ENCODE measurements around the gene SCML2. TPM values are rescaled to one million over a fixed set of nuclear protein-coding genes. Genes with fewer than 3 reads are reported as not detected.
"Not testable (repeated sequence)": the region's sequence is repeated elsewhere in the genome, so short reads cannot be mapped to it uniquely, and the experiment has no call there.

SCML2 gene
- total RNA-seq, 4 donors from 2014 or later = 1.4 to 2.4 (median 1.8) TPM

DNA sequence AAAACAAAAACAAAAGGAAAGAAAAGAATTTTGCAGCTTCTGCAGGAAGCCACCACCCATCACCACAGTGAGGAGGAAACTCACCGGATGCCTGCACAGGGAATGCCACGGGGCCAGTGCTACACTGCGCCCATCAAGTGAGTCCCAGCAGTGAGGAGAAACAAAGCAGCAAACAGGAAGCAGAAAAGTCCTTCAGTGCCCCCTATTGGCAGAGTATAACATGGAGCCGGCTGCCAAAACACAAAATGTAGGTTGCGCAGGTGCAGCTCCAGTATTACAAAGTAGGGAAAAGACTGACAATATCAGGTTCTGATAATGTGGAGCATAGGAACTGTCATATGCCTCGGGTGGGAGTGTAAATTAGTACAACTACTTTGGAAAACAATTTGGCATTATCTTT, 23.3 kb upstream of the SCML2 start:
- intact Hi-C loops (cut with DNase I) = no loop called here
- H3K27ac ChIP-seq = no peak overlapping the region
- 16 to 37% methylated on average over 3 to 6 of the region's 6 CpGs for WGBS, 2 donors
- H3K9me3 ChIP-seq = no peaks in the 10 kb centered on the region
- no peaks in the 10 kb centered on the region for H3K36me3 ChIP-seq
- peak in 3 of 6 experiments; percentile 19 to 45 (median 31) for TF ChIP-seq CTCF (IDR thresholded peaks at IDR 0.05)
- no peak for TF ChIP-seq POLR2A (IDR thresholded peaks at IDR 0.05)
- no peaks in the 10 kb centered on the region for H3K4me1 ChIP-seq
- H3K27me3 ChIP-seq = no peaks in the 10 kb centered on the region
- H3K4me3 ChIP-seq = no peak overlapping the region
- no peak for DNase-seq

DNA sequence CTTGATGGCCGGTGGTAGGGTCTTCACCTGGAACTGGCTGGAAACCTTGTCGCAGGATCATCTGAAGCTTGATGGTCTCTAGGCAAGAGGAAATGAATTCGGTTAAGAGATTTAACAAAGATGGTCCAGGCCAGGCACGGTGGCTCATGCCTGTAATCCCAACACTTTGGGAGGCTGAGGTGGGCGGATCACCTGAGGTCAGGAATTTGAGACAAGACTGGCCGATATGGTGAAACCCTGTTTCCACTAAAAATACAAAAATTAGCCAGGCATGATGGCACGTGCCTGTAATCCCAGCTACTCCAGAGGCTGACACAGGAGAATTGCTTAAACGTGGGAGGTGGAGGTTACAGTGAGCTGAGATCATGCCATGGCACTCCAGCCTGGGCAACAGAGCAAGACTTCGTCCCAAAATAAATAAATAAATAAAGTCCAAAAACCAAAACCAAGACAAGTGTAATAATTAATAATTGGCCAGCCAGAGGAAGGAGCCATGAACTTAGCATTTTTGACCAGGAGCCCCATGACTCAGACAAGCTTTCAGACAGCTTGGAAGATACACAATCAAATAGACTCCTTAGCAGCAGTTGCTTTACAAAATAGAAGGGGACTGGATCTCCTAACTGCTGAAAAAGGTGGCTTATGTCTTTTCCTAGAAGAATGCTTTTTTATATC, 20.8 kb upstream of the SCML2 start:
- H3K9me3 ChIP-seq; H3K27me3 ChIP-seq; H3K36me3 ChIP-seq; intact Hi-C loops (cut with DNase I); DNase-seq; H3K4me1 ChIP-seq; H3K27ac ChIP-seq; H3K4me3 ChIP-seq: not testable (repeated sequence)
- 71 to 76% methylated on average over 7 to 8 of the region's 9 CpGs for WGBS, 2 donors

DNA sequence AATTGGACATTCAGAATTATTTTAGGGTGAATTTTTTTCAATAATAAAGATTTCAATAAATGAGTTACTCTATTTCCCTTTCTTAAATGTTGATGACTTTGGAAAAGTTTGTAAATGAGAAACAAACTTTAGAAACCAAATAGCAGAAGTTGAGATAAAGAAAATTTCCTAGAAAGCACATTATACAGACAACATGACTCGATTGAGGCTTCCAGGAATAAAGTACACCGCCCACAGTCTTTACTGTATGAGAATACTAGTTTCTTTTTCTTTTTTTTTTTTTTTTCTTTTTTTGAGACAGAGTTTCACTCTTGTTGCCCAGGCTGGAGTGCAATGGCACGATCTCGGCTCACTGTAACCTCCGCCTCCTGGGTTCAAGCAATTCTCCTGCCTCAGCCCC, 14.6 kb upstream of the SCML2 start:
- H3K27me3 ChIP-seq; DNase-seq; H3K9me3 ChIP-seq; H3K4me1 ChIP-seq; H3K36me3 ChIP-seq; intact Hi-C loops (cut with DNase I); H3K27ac ChIP-seq; H3K4me3 ChIP-seq: not testable (repeated sequence)
- 38 to 70% methylated on average over 2 to 5 of the region's 5 CpGs for WGBS, 2 donors

DNA sequence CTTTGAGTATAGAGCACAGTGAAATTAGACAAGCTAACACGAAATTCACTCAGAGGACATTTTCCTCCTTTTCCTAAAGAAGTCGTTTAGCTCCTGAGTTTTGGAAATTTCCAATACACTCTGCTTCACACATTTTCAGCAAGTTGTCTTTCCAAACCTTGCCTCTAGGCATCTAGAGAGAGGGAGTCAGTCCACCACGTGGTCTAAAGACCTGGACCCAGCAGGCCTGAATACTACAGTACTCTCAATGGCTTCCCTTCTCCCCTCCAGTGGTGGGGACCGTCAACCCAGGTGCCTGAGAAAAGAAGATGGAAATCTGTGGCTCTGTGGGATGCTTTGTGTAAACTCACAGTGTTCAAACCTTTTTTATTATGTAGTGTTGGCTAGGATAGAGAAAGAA, 13.9 kb upstream of the SCML2 start:
- intact Hi-C loops (cut with DNase I) = no loop called here
- Histone ChIP-seq H3K27ac (no peak overlapping the region), H3K9me3 (no peaks in the 10 kb centered on the region), H3K4me3 (no peak overlapping the region), H3K27me3 (no peaks in the 10 kb centered on the region), H3K36me3 (no peaks in the 10 kb centered on the region), H3K4me1 (no peaks in the 10 kb centered on the region)
- TF ChIP-seq POLR2A (IDR thresholded peaks at IDR 0.05) = no peak
- TF ChIP-seq CTCF (IDR thresholded peaks at IDR 0.05) = no peak
- no peak for DNase-seq
- WGBS, 2 donors = 52 to 57% methylated on average over 4 of the region's 4 CpGs

- DNase-seq = no peak
- Histone ChIP-seq H3K36me3 (no peaks in the 10 kb centered on the region), H3K4me1 (no peaks in the 10 kb centered on the region), H3K4me3 (no peak overlapping the region), H3K9me3 (no peaks in the 10 kb centered on the region), H3K27me3 (peaks cover 0 to 4% (median 0%) of the 10 kb centered on the region in 4 donors), H3K27ac (no peak overlapping the region)
- WGBS, 2 donors = 25 to 55% methylated on average over 2 to 4 of the region's 4 CpGs
- TF ChIP-seq POLR2A (IDR thresholded peaks at IDR 0.05) (no peak), CTCF (IDR thresholded peaks at IDR 0.05) (no peak)
- intact Hi-C loops (cut with DNase I) = no loop called here
Measured at GRCh38 chrX:18360867-18361266, 6.4 kb upstream of the SCML2 start.

DNA sequence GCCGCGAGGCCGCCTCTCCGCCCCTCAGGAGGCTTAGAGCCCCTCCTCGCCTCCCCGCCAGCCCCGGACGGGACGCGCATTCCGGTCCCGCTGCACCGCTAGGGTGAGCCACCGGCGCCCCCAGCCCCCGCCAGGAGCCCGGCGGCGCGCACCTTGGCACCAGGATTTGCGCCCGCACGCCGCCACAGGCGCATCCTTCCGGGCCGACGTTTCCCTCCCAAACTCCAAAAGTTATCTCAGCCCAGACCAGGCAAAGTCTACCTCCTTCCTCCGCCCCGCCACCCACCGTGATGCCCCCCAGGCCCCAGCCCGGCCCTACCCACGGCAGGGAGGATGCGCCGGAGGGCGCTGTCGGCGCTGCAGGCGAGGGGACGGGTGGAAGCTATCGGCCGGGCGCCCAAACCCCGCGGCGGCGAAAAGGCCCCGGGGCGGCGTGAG, 538 bp downstream of the SCML2 start:
- H3K4me1 ChIP-seq = peaks cover 0 to 7% (median 0%) of the 10 kb centered on the region in 3 donors
- TF ChIP-seq POLR2A (IDR thresholded peaks at IDR 0.05) = no peak
- no peaks in the 10 kb centered on the region for H3K27me3 ChIP-seq
- peak overlapping the region in 2 of 4 donors; percentile 46 to 50 for H3K27ac ChIP-seq
- intact Hi-C loops (cut with DNase I) = no loop called here
- no peak for DNase-seq
- no peaks in the 10 kb centered on the region for H3K9me3 ChIP-seq
- H3K4me3 ChIP-seq = peak overlapping the region; percentile 42 to 69 (median 50)
- H3K36me3 ChIP-seq = no peaks in the 10 kb centered on the region
- 56% methylated on average over 7 of the region's 50 CpGs; no CpG with 5 or more reads in 1 of the 2 donors for WGBS, 2 donors

DNA sequence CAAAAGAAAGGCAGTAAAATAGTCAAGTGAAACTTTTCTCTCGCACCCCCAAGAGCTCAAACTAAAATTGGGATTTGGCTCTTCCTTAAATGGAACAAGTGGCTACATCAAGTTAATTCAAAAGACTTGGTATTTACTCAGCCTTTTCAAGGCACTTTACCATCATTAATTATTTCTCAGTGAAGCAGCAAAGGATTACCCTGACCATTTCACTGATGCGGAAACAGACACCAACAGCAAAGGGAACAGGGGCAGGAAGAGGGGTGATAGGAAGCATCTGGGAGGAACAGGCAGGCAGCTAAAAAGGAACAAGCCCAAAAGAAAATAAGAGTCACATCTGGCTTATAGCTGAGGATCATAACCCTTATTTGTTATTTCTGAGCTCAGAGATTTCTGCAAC, 2.7 kb downstream of the SCML2 start:
- DNase-seq = no peak
- Histone ChIP-seq H3K36me3 (no peaks in the 10 kb centered on the region), H3K27me3 (no peaks in the 10 kb centered on the region), H3K4me1 (peaks cover 0 to 7% (median 0%) of the 10 kb centered on the region in 3 donors), H3K9me3 (no peaks in the 10 kb centered on the region), H3K4me3 (no peak overlapping the region), H3K27ac (no peak overlapping the region)
- TF ChIP-seq CTCF (IDR thresholded peaks at IDR 0.05) (no peak), POLR2A (IDR thresholded peaks at IDR 0.05) (no peak)
- WGBS, 2 donors = 68 to 71% methylated on average over 2 of the region's 2 CpGs
- intact Hi-C loops (cut with DNase I) = no loop called here
